NCI-H526 (cell line): ENCODE results near the gene CREBL2.
A peak's percentile ranks its signal among the peaks of the same experiment; 100 is the strongest.
"Not testable (repeated sequence)": the region's sequence is repeated elsewhere in the genome, so short reads cannot be mapped to it uniquely, and the experiment has no call there.

Source experiments
- DNase-seq, 2 experiments: peaks; one replicate each; lab custom pipeline; 2025; lab: John Stamatoyannopoulos, UW

CREBL2 gene

GRCh38 chr12:12598864-12599263 is 12.8 kb upstream of the CREBL2 start:
- no peak for DNase-seq

- no peak for DNase-seq
These were observed 11.7 kb upstream of the CREBL2 start for GRCh38 chr12:12599750-12600643.

DNA sequence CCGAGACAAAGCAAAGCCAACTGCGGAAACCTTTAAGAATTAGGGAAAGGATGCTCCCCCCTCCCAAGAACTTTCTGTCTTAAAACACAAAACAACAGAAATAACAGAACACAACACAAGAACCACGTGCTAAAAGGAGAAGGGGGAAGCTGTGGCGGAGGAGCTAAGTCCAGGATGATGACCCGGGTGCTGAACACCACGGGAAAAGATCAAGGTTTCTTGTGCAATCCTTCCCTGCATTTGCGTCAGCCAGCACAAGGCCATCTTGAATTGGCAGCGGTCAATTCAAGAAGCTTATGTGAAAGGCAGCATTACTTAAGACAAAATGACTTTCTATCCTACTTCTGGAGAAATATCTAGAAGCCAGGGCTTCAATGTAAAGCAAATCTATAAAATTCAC is 11.0 kb upstream of the CREBL2 start:
- no peak for DNase-seq

DNA sequence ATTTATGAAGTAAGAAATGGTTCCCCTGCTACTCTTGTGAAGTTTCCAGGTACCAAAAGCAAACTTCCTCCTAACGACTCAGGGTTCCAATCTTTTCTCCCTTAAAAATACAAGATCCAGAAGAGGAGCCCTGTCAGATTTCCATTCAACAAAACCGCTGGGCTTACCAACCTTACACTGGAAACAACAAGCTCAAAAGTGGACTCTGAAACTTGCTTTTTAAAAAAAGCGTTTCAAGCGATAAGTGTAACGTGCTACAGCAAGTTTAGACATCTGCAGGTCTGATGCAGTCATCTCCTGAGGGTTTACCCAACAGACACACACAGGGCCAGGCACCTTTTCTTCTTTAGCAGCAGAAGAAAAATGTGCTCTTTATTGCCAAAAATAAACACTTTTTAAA is 6.9 kb upstream of the CREBL2 start:
- DNase-seq = no peak

- peak; percentile 67 to 69 for DNase-seq
These were observed 4.7 kb upstream of the CREBL2 start for GRCh38 chr12:12606781-12607589.

DNA sequence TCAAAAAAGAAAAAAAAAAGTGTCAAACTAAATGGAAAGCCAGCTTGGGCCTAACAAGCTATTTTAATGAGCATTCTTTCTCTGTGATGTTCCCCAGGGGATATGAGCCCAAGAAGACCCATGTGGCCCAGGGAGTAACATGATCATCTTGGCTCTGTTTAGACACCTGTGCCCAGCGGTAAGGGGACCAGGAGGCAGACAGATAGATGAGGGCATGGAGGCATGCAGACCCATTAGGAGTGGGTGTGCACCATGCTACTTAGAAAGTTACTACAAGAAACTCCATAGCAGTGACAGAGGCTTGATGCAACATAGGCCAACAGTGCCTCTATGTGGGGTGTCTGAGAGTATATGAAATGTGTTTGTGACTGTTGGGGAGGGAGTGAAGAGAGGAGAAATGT is 3.1 kb upstream of the CREBL2 start:
- peak; percentile 11 to 47 for DNase-seq

GRCh38 chr12:12609692-12610091 is 2.0 kb upstream of the CREBL2 start:
- no peak for DNase-seq

GRCh38 chr12:12610711-12611110 is 965 bp upstream of the CREBL2 start:
- DNase-seq = no peak

DNA sequence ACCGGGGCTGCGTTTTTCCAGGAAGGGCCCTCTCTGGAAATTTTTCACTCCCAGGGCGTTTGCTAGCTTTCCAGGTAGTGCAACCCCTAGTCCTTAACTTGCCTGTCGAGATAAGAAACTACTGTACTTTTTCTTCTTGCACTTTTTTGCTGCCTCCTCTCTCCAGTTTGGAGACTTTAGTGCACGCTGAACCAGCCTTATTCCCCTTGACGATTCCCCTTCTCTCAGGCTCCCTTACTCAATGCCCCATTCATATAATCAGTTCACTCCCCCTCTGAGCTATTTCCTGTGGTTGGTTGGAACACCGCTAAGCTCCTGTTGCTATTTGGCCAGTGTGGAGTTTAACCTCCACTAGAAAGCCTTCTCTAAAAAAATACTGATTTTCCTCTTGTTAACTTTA is 682 bp downstream of the CREBL2 start:
- DNase-seq = peak; percentile 47 to 66

GRCh38 chr12:12613344-12613743 is 1.7 kb downstream of the CREBL2 start:
- no peak for DNase-seq

DNA sequence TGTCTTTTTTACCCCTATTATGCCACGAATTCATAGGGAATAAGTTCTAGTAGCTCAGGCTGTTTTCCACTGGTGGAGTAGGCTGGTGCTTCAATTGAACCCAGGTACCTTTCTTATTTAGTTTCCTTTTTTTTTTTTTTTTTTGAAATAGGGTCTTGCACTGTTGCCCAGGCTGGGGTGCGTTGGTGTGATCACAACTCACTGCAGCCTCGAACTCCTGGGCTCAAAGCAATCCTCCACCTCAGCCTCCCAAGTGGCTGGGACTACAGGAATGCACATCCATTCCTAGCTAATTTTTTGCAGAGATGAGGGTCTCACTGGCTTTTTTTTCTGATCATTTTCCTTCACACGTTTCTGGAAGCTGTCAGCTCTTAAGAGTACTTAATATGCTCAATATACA is 2.7 kb downstream of the CREBL2 start:
- DNase-seq = no peak

DNA sequence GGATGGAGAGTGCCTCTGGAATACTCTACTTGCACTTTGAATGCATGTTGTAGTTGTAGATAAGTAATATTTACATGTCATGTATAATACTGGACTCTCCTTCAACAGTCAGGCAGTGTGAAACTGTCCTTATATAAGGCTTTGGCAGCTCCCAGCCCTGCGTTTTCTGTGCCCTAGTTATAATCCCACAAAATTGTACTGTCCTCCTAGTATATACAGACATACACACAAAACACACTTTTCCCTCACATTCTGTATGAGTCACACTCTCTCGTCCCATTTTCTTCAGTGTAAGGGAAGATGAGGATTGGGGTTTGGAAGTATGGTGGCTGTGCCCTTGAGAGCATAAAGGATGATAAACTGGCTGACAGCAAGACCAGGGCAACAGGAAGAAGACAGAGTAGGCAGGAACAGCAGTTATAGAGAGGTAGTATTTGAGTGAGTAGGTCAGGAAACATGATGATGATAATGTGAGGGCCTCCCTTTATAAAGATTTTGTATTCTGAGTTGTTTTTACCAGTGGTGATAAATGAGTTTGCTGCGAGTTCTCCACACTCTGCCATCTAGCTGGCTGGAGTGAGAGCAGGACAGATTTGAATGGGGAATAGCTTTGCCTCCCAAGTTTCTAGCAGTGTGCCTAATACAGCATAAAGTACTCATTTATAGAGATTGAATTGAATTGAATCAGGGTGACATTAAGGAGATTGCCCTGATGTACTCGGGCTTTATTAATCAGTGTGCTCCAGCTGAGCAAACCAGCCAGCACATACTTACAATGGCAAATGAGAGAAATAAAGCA is 5.0 kb downstream of the CREBL2 start:
- peak in 1 of 2 experiments; percentile 37 for DNase-seq

DNA sequence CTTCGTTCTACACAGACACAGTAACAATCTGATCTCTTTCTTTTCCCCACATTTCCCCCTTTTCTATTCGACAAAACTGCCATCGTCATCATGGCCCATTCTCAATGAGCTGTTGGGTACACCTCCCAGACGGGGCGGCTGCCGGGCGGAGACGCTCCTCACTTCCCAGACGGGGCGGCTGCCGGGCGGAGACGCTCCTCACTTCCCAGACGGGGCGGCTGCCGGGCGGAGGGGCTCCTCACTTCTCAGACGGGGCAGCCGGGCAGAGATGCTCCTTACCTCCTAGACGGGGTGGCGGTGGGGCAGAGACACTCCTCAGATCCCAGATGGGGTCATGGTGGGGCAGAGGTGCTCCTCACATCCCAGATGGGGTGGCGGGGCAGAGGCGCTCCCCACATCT is 6.4 kb downstream of the CREBL2 start:
- DNase-seq = not testable (repeated sequence)

DNA sequence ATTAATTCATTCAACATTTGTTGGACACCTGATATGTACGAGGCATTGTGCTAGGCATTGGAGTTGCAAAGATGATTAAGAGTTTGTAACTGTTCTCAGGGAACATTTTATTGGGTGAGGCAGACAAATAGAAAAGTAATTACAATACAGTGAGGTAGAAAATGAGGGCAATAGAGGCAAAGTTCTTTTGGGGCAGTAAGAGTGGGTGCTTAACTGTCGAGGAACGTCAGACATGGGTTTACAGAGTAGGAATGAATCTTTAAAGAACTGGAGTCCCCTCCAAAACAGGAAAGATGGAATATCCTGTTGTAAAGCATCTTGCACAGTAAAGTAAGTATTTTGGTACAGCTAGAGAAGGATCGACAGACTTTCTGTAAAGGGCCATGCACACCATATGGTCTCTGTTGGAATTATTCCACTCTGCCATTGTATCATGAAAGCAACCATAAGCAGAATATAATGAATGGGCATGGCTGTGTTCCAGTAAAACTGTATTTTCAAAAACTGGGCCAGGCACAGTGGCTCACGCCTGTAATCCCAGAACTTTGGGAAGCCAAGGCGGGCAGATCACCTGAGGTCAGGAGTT is 9.1 kb downstream of the CREBL2 start:
- no peak for DNase-seq

GRCh38 chr12:12622418-12622817 is 10.7 kb downstream of the CREBL2 start:
- no peak for DNase-seq

DNA sequence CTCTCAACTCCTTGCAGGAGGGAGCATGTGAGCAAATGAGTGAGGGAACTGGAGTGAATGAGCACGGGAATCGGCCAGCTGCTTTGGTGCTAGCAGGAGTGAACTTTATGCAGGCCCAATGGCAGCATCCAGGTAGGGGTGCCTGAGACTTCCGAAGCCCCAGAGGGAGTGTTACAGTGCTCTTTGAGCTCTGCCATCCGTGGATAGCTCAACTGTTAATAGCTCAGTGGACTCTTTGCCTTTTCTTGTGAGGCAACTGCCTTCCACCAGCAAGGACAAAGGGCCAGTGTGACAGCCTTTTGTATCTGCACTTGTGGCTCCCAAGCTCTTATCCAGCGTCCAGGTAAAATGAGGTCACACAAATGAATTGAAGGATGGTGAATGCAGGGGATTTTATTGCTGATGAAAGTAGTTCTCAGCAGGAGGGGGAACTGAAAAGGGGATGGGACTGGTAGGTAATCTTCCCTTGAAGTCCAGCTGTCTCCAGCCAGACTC is 12.9 kb downstream of the CREBL2 start:
- DNase-seq = no peak

DNA sequence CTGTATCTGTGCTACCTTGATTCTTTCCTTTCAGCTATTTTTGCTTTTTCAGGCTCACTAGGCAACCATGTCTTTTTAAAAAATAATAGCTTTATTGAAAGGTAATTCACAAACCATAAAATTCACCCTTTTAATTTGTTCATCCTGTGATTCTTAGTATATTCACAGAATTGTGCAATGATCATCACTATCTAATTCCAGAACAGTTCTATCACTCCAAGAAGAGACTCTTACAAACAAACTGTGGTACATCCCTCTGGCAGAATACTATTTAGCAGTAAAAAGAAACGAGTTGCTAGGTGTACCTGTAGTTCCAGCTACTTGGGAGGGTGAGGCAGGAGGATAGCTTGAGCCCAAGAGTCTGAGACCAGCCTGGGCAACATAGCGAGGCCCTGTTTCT is 14.8 kb downstream of the CREBL2 start:
- no peak for DNase-seq

DNA sequence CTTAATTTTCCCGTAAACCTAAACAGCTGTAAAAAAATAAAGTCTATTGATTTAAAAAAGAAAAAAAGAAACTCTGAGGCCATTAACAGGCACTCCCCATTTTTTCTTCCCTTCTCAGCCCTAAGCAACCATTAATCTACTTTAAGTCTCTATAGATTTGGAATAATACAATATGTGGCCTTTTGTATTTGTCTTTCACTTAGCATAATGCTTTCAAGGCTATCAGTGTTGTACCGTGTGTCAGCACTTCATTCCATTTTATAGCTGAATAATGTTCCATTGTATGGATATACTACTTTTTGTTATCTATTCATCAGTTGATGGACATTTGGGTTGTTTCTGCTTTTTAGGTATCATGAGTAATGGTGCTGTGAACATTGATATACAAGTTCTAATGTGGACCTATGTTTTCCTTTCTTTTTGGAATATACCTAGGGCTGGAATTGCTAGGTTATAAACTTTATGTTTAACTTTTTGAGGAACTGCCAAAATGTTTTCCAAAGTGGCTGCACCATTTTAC is 15.7 kb downstream of the CREBL2 start:
- no peak for DNase-seq

DNA sequence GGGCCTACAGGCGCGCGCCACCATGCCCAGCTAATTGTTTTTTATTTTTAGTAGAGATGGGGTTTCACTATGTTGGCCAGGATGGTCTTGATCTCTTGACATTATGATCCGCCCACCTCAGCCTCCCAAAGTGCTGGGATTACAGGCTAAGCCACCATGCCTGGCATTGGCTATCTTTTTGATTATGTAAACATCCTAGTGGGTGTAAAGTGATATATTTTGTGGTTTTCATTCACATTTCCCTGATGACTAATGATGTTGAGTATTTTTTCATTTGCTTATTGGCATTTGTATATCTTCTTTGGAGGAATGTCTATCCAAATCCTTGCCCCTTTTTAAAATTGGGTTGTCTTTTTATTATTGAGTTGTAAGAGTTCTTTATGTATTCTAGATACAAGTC is 16.3 kb downstream of the CREBL2 start:
- no peak for DNase-seq

GRCh38 chr12:12630850-12631249 is 19.2 kb downstream of the CREBL2 start:
- DNase-seq = no peak

GRCh38 chr12:12635651-12636050 is 24.0 kb downstream of the CREBL2 start:
- DNase-seq = no peak

GRCh38 chr12:12636641-12637040 is 25.0 kb downstream of the CREBL2 start:
- DNase-seq = no peak
